RKO (cell line): ENCODE results near the gene IL31RA.
A peak's percentile ranks its signal among the peaks of the same experiment; 100 is the strongest.
"Not testable (repeated sequence)": the region's sequence is repeated elsewhere in the genome, so short reads cannot be mapped to it uniquely, and the experiment has no call there.

ENCODE experiments used
- DNase-seq: peaks from one replicate; pipeline ENCODE4 v3.0.0-alpha.2; 2016; ENCODE audit warnings: low spot score

Gene IL31RA

GRCh38 chr5:55850839-55851674 is at the start of gene IL31RA:
IL31RA (plus strand) TSS chr5:55851357; CDS start chr5:55851571, 214 bp downstream.
- DNase-seq = peak; percentile 87

GRCh38 chr5:55808814-55809213 is 42.3 kb upstream of the IL31RA start:
- DNase-seq = not testable (repeated sequence)

GRCh38 chr5:55815939-55816338 is 35.2 kb upstream of the IL31RA start:
- DNase-seq = not testable (repeated sequence)

- DNase-seq = peak; percentile 52
These were observed 34.8 kb upstream of the IL31RA start for GRCh38 chr5:55816342-55816741.

- DNase-seq = no peak
These were observed 34.1 kb upstream of the IL31RA start for GRCh38 chr5:55817030-55817429.

GRCh38 chr5:55820488-55820887 is 30.7 kb upstream of the IL31RA start:
- DNase-seq = no peak

- DNase-seq = no peak
These were observed 29.2 kb upstream of the IL31RA start for GRCh38 chr5:55821731-55822512.

GRCh38 chr5:55823151-55823796 is 27.9 kb upstream of the IL31RA start:
- no peak for DNase-seq

GRCh38 chr5:55829956-55830355 is 21.2 kb upstream of the IL31RA start:
- no peak for DNase-seq

- DNase-seq = no peak
These were observed 18.7 kb upstream of the IL31RA start for GRCh38 chr5:55832446-55832845.

GRCh38 chr5:55836191-55836590 is 15.0 kb upstream of the IL31RA start:
- no peak for DNase-seq

- no peak for DNase-seq
These were observed 9.2 kb upstream of the IL31RA start for GRCh38 chr5:55841976-55842375.

- DNase-seq = no peak
These were observed 3.3 kb upstream of the IL31RA start for GRCh38 chr5:55847837-55848236.

GRCh38 chr5:55848783-55849182 is 2.4 kb upstream of the IL31RA start:
- DNase-seq = no peak

GRCh38 chr5:55851675-55851979 is 470 bp downstream of the IL31RA start:
- no peak for DNase-seq

- no peak for DNase-seq
These were observed 1.3 kb downstream of the IL31RA start for GRCh38 chr5:55852503-55852902.

GRCh38 chr5:55853041-55853670 is 2.0 kb downstream of the IL31RA start:
- no peak for DNase-seq

GRCh38 chr5:55853818-55854217 is 2.7 kb downstream of the IL31RA start:
- DNase-seq = no peak

- DNase-seq = no peak
These were observed 4.4 kb downstream of the IL31RA start for GRCh38 chr5:55855509-55855908.

GRCh38 chr5:55856516-55857246 is 5.5 kb downstream of the IL31RA start:
- DNase-seq = no peak

GRCh38 chr5:55857247-55857640 is 6.1 kb downstream of the IL31RA start:
- no peak for DNase-seq

- no peak for DNase-seq
These were observed 6.9 kb downstream of the IL31RA start for GRCh38 chr5:55858104-55858503.
